Activated B cell treated with CpG ODN at 0.5 μM for 24 hours (primary cell): ENCODE results near the gene NCAM1. TPM values are rescaled to one million over a fixed set of nuclear protein-coding genes. Genes with fewer than 3 reads are reported as not detected.

Experiments used
- ATAC-seq: fragments of 200-7000 bp; cut with Tn5 transposase; one replicate; pipeline ENCODE4 v1.10.0; 2021; ENCODE audit warnings: low read depth, mild to moderate bottlenecking, moderate library complexity
- CTCF ChIA-PET: fragments of 350-600 bp; sonication (Branson Sonifier 250); formaldehyde crosslinking; loops from one replicate; lab custom pipeline; 2021; ENCODE audit warnings: antibody characterized with exemption; lab: Charles Lee
- POLR2A ChIA-PET: fragments of 350-600 bp; sonication (Branson Sonifier 250); formaldehyde crosslinking; loops from one replicate; lab custom pipeline; 2021; ENCODE audit warnings: antibody characterized with exemption; lab: Charles Lee
- DNase-seq: peaks from one replicate; pipeline ENCODE4 v3.0.0; 2022
- H3K27ac Mint-ChIP-seq: one replicate; pipeline ENCODE4 v1.8.0; 2020; ENCODE audit warnings: mixed read lengths
- H3K27me3 Mint-ChIP-seq: one replicate; pipeline ENCODE4 v1.8.0; 2021; ENCODE audit warnings: mixed read lengths
- H3K36me3 Mint-ChIP-seq: one replicate; pipeline ENCODE4 v1.8.0; 2021; ENCODE audit warnings: low read depth, mixed read lengths
- H3K4me1 Mint-ChIP-seq: one replicate; pipeline ENCODE4 v1.8.0; 2021; ENCODE audit warnings: mixed read lengths
- H3K4me3 Mint-ChIP-seq: one replicate; pipeline ENCODE4 v1.8.0; 2020; ENCODE audit warnings: mild to moderate bottlenecking, mixed read lengths
- H3K9me3 Mint-ChIP-seq: one replicate; pipeline ENCODE4 v1.8.0; 2020; ENCODE audit warnings: mixed read lengths
- intact Hi-C: fragments of 100-400 bp; cut with micrococcal nuclease; formaldehyde crosslinking; loops from one replicate; pipeline ENCODE4 v1.15.1; 2024
- total RNA-seq: library from RNA; stranded (reverse); gene quantifications from 2 replicates; pipeline ENCODE4 v1.2.3, GENCODE V29; 2022
- TF ChIP-seq, protein P1 (sequence below): fragments of 200-600 bp; IDR thresholded peaks from one replicate; pipeline ENCODE4 v1.8.0; 2022; ENCODE audit warnings: antibody characterized with exemption, mild to moderate bottlenecking

NCAM1 gene
- total RNA-seq, 1 donor from 2014 or later: not detected

- intact Hi-C loops: no loop called here
- no peaks in the 10 kb centered on the region for H3K4me1 Mint-ChIP-seq
- peaks cover 5% of the 10 kb centered on the region for H3K27me3 Mint-ChIP-seq
- H3K4me3 Mint-ChIP-seq: no peak overlapping the region
- no peak for ATAC-seq
- H3K9me3 Mint-ChIP-seq: no peaks in the 10 kb centered on the region
- H3K36me3 Mint-ChIP-seq: no peaks in the 10 kb centered on the region
- CTCF ChIA-PET: no interaction called here
- POLR2A ChIA-PET: no interaction called here
- TF ChIP-seq, protein P1, sequence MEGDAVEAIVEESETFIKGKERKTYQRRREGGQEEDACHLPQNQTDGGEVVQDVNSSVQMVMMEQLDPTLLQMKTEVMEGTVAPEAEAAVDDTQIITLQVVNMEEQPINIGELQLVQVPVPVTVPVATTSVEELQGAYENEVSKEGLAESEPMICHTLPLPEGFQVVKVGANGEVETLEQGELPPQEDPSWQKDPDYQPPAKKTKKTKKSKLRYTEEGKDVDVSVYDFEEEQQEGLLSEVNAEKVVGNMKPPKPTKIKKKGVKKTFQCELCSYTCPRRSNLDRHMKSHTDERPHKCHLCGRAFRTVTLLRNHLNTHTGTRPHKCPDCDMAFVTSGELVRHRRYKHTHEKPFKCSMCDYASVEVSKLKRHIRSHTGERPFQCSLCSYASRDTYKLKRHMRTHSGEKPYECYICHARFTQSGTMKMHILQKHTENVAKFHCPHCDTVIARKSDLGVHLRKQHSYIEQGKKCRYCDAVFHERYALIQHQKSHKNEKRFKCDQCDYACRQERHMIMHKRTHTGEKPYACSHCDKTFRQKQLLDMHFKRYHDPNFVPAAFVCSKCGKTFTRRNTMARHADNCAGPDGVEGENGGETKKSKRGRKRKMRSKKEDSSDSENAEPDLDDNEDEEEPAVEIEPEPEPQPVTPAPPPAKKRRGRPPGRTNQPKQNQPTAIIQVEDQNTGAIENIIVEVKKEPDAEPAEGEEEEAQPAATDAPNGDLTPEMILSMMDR: no peak
- H3K27ac Mint-ChIP-seq: no peak overlapping the region
- no peak for DNase-seq
Measured at GRCh38 chr11:112975493-112975892, 14.3 kb downstream of the NCAM1 start.

DNA sequence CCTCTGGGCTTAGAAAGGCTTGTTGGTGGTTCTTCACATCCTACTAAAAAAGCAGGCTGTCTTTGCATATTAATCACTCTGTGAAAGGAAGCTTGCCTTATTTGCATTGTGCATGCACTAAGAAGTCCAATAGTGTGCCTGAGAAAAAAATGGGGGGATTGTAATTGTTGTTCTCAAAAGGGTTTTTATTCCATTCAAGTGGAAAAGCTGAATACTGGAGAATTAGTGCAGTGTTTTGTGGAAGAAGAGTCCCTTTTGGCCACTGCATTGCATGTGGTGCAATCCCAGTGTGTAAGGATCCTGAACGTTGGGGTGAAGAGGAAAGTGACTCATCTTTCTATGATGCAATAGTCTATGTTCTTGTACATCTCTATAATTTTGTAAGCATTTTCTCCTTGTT is 16.5 kb downstream of the NCAM1 start:
- Mint-ChIP-seq H3K27ac (no peak overlapping the region), H3K36me3 (no peaks in the 10 kb centered on the region), H3K9me3 (no peaks in the 10 kb centered on the region), H3K4me1 (no peaks in the 10 kb centered on the region), H3K27me3 (peaks cover 5% of the 10 kb centered on the region), H3K4me3 (no peak overlapping the region)
- CTCF ChIA-PET: no interaction called here
- POLR2A ChIA-PET: no interaction called here
- ATAC-seq: no peak
- intact Hi-C loops: no loop called here
- DNase-seq: no peak
- TF ChIP-seq, protein P1: no peak

DNA sequence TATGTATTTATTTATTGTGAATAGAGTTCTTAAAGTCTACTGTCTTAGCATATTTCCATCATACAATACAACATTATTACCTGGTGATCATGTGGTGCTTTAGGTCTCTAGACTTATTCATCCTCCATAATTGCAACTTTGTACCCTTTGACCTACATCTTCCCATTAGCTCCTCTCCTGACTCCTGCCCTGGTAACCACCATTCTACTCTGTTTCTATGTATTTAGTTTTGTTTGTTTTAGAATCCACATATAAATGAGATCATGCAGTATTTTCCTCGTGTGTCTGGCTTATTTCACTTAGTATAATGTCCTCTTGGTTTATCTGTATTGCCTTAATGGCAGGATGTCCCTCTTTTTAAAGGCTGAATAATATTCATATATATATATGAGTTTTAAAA is 22.7 kb downstream of the NCAM1 start:
- Mint-ChIP-seq H3K9me3 (peaks cover 6% of the 10 kb centered on the region), H3K4me3 (no peak overlapping the region), H3K27me3 (no peaks in the 10 kb centered on the region), H3K4me1 (no peaks in the 10 kb centered on the region), H3K36me3 (no peaks in the 10 kb centered on the region), H3K27ac (no peak overlapping the region)
- ChIA-PET POLR2A (no interaction called here), CTCF (no interaction called here)
- intact Hi-C loops: no loop called here
- no peak for ATAC-seq
- TF ChIP-seq, protein P1: no peak
- no peak for DNase-seq

DNA sequence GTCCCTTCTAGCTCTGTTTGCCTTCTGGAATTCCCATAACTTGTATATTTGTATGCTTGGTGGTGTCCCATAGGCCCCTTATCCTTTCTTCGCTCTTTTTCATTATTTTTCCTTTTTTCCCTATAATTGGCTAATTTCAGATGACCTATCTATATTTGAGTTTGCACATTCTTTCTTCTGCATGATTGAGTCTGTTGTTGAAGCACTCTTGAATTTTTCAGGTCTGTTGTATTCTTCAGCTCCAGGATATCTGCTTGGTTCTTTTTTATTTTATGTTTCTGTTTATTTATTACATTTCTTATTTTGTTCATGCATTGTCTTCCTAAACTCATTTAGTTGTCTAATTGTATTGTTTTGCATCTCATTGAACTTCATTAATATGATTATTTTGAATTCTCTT is 28.0 kb downstream of the NCAM1 start:
- intact Hi-C loops: no loop called here
- no peak for DNase-seq
- no peaks in the 10 kb centered on the region for H3K4me1 Mint-ChIP-seq
- TF ChIP-seq, protein P1: no peak
- no peak for ATAC-seq
- peaks cover 9% of the 10 kb centered on the region for H3K9me3 Mint-ChIP-seq
- H3K36me3 Mint-ChIP-seq: no peaks in the 10 kb centered on the region
- POLR2A ChIA-PET: no interaction called here
- CTCF ChIA-PET: no interaction called here
- H3K4me3 Mint-ChIP-seq: no peak overlapping the region
- no peak overlapping the region for H3K27ac Mint-ChIP-seq
- H3K27me3 Mint-ChIP-seq: no peaks in the 10 kb centered on the region

GRCh38 chr11:112993808-112994207 is 32.6 kb downstream of the NCAM1 start:
- Mint-ChIP-seq H3K9me3 (peaks cover 4% of the 10 kb centered on the region), H3K36me3 (no peaks in the 10 kb centered on the region), H3K4me1 (no peaks in the 10 kb centered on the region), H3K27me3 (no peaks in the 10 kb centered on the region), H3K27ac (no peak overlapping the region), H3K4me3 (no peak overlapping the region)
- DNase-seq (no peak), ATAC-seq (no peak)
- ChIA-PET CTCF (no interaction called here), POLR2A (no interaction called here)
- intact Hi-C loops: no loop called here
- TF ChIP-seq, protein P1: no peak
